Peyer's patch (tissue), 4 donors: ENCODE measurements around the gene PALS1.

ENCODE experiments used
- POLR2A ChIP-seq, 2 donors: fragments of 450-650 bp; IDR thresholded peaks; one replicate each; pipeline ENCODE4 v1.5.1; 2017; ENCODE audit warnings: antibody characterized with exemption in 2 of 2, mild to moderate bottlenecking in 2 of 2, moderate library complexity in 2 of 2
- TF ChIP-seq, protein P1 (sequence below), 6 experiments: fragments of 450-650 bp in 4 of 6; fragments of 200-600 bp in 2 of 6; sonication (generic) in 1 of 6; IDR thresholded peaks; one replicate each; pipeline ENCODE4 v1.5.1; 2017 to 2019; ENCODE audit warnings: antibody characterized with exemption in 6 of 6, mild to moderate bottlenecking in 3 of 6, moderate library complexity in 1 of 6

GRCh38 chr14:67270933-67271332 lies 29.7 kb downstream of the PALS1 start:
- TF ChIP-seq POLR2A (IDR thresholded peaks at IDR 0.05): no peak
- TF ChIP-seq, protein P1, sequence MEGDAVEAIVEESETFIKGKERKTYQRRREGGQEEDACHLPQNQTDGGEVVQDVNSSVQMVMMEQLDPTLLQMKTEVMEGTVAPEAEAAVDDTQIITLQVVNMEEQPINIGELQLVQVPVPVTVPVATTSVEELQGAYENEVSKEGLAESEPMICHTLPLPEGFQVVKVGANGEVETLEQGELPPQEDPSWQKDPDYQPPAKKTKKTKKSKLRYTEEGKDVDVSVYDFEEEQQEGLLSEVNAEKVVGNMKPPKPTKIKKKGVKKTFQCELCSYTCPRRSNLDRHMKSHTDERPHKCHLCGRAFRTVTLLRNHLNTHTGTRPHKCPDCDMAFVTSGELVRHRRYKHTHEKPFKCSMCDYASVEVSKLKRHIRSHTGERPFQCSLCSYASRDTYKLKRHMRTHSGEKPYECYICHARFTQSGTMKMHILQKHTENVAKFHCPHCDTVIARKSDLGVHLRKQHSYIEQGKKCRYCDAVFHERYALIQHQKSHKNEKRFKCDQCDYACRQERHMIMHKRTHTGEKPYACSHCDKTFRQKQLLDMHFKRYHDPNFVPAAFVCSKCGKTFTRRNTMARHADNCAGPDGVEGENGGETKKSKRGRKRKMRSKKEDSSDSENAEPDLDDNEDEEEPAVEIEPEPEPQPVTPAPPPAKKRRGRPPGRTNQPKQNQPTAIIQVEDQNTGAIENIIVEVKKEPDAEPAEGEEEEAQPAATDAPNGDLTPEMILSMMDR (IDR thresholded peaks at IDR 0.05): no peak
